Right lobe of liver (tissue), 4 donors: ENCODE results near the gene SYCP2.

Source experiments
- CTCF ChIP-seq, 4 donors: fragments of 200-600 bp in 3 of 4; fragments of 450-650 bp in 1 of 4; IDR thresholded peaks; one replicate each; pipeline versions ENCODE4 v1.5.1 to v1.8.0; 2016 to 2022; ENCODE audit warnings: antibody characterized with exemption in 4 of 4, mild to moderate bottlenecking in 2 of 4
- POLR2A ChIP-seq: fragments of 450-650 bp; IDR thresholded peaks from one replicate; pipeline ENCODE4 v1.6.1; 2017; ENCODE audit warnings: antibody characterized with exemption, mild to moderate bottlenecking
- donor health status: DM: no; HTN: no; CAD: no.
- donor health status: DM: no; HTN: no; CAD: no.
- donor health status: DM: no; HTN: yes; CAD: no.

GRCh38 chr20:59936409-59936808 lies 3.0 kb upstream of the SYCP2 start:
- no peak for TF ChIP-seq POLR2A
- TF ChIP-seq CTCF (IDR thresholded peaks at IDR 0.05), result no peak
